Right lobe of liver (tissue), 6 donors: Measurements from ENCODE around the gene TEX38. TPM values are rescaled to one million over a fixed set of nuclear protein-coding genes. Genes with fewer than 3 reads are reported as not detected.
"Not testable (repeated sequence)": the region's sequence is repeated elsewhere in the genome, so short reads cannot be mapped to it uniquely, and the experiment has no call there.

Experiments used
- ATAC-seq, 4 donors: fragments of 200-7000 bp; cut with Tn5 transposase; one replicate each; pipeline ENCODE4 v1.9.1; 2020; ENCODE audit warnings: mild to moderate bottlenecking in 4 of 4, moderate library complexity in 4 of 4
- DNase-seq, 3 donors: peaks; one replicate each; pipeline ENCODE4 v3.0.0-alpha.2; 2020
- H3K27ac ChIP-seq, 3 donors: fragments of 200-600 bp; one replicate each; pipeline ENCODE4 v1.8.0; 2022
- H3K27me3 ChIP-seq, 2 donors: fragments of 200-600 bp; one replicate each; pipeline ENCODE4 v1.8.0; 2022
- H3K36me3 ChIP-seq, 4 donors: fragments of 200-600 bp; sonication (generic) in 1 of 4; one replicate each; pipeline versions ENCODE4 v1.5.1 to v1.8.0; 2017 to 2022; ENCODE audit warnings: control low read depth in 1 of 4
- H3K4me1 ChIP-seq, 4 donors: fragments of 200-600 bp; sonication (generic) in 1 of 4; one replicate each; pipeline versions ENCODE4 v1.5.1 to v1.8.0; 2017 to 2022; ENCODE audit warnings: control low read depth in 1 of 4
- H3K4me3 ChIP-seq, 3 donors: fragments of 200-600 bp; one replicate each; pipeline ENCODE4 v1.8.0; 2022
- H3K9me3 ChIP-seq, 4 donors: fragments of 200-600 bp; sonication (generic) in 1 of 4; one replicate each; pipeline versions ENCODE4 v1.5.1 to v1.8.0; 2017 to 2022; ENCODE audit warnings: control low read depth in 1 of 4
- CTCF ChIP-seq, 4 donors: fragments of 200-600 bp in 3 of 4; fragments of 450-650 bp in 1 of 4; IDR thresholded peaks; one replicate each; pipeline versions ENCODE4 v1.5.1 to v1.8.0; 2016 to 2022; ENCODE audit warnings: antibody characterized with exemption in 4 of 4, mild to moderate bottlenecking in 2 of 4
- POLR2A ChIP-seq: fragments of 450-650 bp; IDR thresholded peaks from one replicate; pipeline ENCODE4 v1.6.1; 2017; ENCODE audit warnings: antibody characterized with exemption, mild to moderate bottlenecking
- WGBS: methylation state at CpG from one replicate; pipeline ENCODE4 v1.1.6; 2018; ENCODE audit warnings: low coverage, low lambda C conversion rate; ENCODE audit not compliant: insufficient coverage; ENCODE audit errors: missing lambda C conversion rate; 5-methylcytosine and 5-hydroxymethylcytosine counted together
- intact Hi-C, 2 donors: fragments of 100-400 bp; cut with DNase I; formaldehyde crosslinking; loops; one replicate each; pipeline versions ENCODE4 v1.11.2 to v1.14.1; 2022
- total RNA-seq, 6 experiments: library from RNA; depleted of rRNA in 2 of 6; stranded (reverse); fragments of >200 nt in 2 of 6; fragmentation: NEBNext Ultra II Directional in 3 of 6; extraction: Animal tissue kit (Norgen Biotek cat#: 25700) in 3 of 6; gene quantifications; one replicate each; pipeline versions ENCODE4 v1.1.0 to v1.2.4, GENCODE V29; 2016 to 2023
- donor health status: DM: no; HTN: yes; CAD: no.
- donor health status: DM: no; HTN: no; CAD: no.
- donor health status: DM: no; HTN: no; CAD: no.
- donor health status: DM: no; HTN: yes; CAD: no.
- donor health status: DM: no; HTN: yes; CAD: no.

The TEX38 gene
- total RNA-seq, 6 experiments from 2014 or later, result not detected

DNA sequence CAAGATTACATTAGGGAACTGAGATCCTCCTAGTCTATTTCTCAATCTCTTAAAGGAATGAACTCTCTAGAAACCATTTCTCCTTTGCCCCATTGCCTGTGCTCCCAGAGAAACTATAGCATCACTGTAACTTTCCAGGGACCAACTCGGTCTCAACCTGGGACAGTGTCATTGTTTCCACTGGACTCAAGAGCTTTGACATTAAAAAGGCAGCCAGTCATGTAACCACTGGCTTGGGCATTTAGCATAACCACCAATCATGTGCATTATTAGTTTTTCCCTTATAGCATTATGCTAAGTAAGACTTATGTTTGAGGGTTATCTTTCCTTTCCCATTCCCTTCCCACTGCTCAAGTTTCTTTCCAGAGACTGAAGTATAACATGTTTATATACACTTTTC, 18.2 kb downstream of the TEX38 start:
- 100% methylated on average over 1 of the region's 1 CpG for WGBS
- DNase-seq (no peak), ATAC-seq (no peak)
- H3K4me1 ChIP-seq, result peaks cover 0 to 10% (median 3%) of the 10 kb centered on the region in 4 donors
- intact Hi-C loops, result no loop called here
- H3K9me3 ChIP-seq, result no peaks in the 10 kb centered on the region
- TF ChIP-seq CTCF (IDR thresholded peaks at IDR 0.05) (no peak), POLR2A (no peak)
- no peak overlapping the region for H3K4me3 ChIP-seq
- H3K27me3 ChIP-seq, result no peaks in the 10 kb centered on the region
- no peak overlapping the region for H3K27ac ChIP-seq
- peaks cover 4 to 56% (median 17%) of the 10 kb centered on the region in 4 donors for H3K36me3 ChIP-seq

DNA sequence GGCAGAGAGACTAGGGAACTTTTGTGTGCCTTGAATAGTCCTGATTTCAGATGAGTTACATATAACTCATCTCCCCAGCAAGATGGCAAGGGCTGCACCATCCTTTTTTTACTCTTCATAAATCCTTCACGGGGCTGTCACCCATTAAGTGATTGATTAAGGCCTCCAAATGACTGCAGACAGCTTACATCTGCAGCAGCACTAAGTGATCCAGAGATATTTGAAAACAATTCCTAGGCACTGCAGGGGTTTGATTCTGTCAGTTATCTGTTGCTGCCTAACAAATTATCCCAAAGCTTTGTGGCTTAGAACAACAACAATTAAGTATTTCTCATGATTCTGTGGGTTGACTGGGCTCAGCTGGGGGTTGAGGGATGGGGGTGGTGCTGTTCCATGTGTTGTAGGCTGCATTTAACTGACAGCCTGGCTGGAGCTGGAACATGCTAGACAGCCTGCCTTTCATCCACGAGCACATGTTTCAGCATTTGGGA, 19.3 kb downstream of the TEX38 start:
- Histone ChIP-seq H3K9me3 (no peaks in the 10 kb centered on the region), H3K27ac (no peak overlapping the region), H3K4me3 (no peak overlapping the region), H3K4me1 (peaks cover 0 to 10% (median 3%) of the 10 kb centered on the region in 4 donors), H3K27me3 (no peaks in the 10 kb centered on the region), H3K36me3 (peaks cover 4 to 52% (median 19%) of the 10 kb centered on the region in 4 donors)
- intact Hi-C loops, result no loop called here
- 83% methylated on average over 2 of the region's 2 CpGs for WGBS
- no peak for ATAC-seq
- TF ChIP-seq CTCF (IDR thresholded peaks at IDR 0.05) (no peak), POLR2A (no peak)
- DNase-seq, result no peak

- 74% methylated on average over 6 of the region's 6 CpGs for WGBS
- Histone ChIP-seq H3K9me3 (no peaks in the 10 kb centered on the region), H3K36me3 (peaks cover 4 to 54% (median 18%) of the 10 kb centered on the region in 4 donors), H3K27me3 (no peaks in the 10 kb centered on the region), H3K27ac (no peak overlapping the region), H3K4me1 (peaks cover 0 to 7% (median 2%) of the 10 kb centered on the region in 4 donors), H3K4me3 (no peak overlapping the region)
- TF ChIP-seq CTCF (IDR thresholded peaks at IDR 0.05) (peak in 1 of 4 donors; percentile 5), POLR2A (no peak)
- DNase-seq, result no peak
- no peak for ATAC-seq
- intact Hi-C loops, result no loop called here
Observed at GRCh38 chr1:46691997-46692790, 20.5 kb downstream of the TEX38 start.

- peaks cover 4 to 54% (median 18%) of the 10 kb centered on the region in 4 donors for H3K36me3 ChIP-seq
- 77% methylated on average over 3 of the region's 3 CpGs for WGBS
- H3K9me3 ChIP-seq, result no peaks in the 10 kb centered on the region
- ATAC-seq (peak in 1 of 4 donors; percentile 45), DNase-seq (no peak)
- intact Hi-C loops, result no loop called here
- no peaks in the 10 kb centered on the region for H3K27me3 ChIP-seq
- no peak for TF ChIP-seq POLR2A
- TF ChIP-seq CTCF (IDR thresholded peaks at IDR 0.05), result no peak
- no peaks in the 10 kb centered on the region for H3K4me1 ChIP-seq
- no peak overlapping the region for H3K27ac ChIP-seq
- no peak overlapping the region for H3K4me3 ChIP-seq
Observed at GRCh38 chr1:46692811-46693770, 21.4 kb downstream of the TEX38 start.

- H3K27ac ChIP-seq, ATAC-seq, H3K9me3 ChIP-seq, H3K27me3 ChIP-seq, DNase-seq, H3K4me3 ChIP-seq, intact Hi-C loops, H3K4me1 ChIP-seq: not testable (repeated sequence)
- WGBS, result 100% methylated on average over 3 of the region's 4 CpGs
- H3K36me3 ChIP-seq, result peaks cover 0 to 38% (median 15%) of the 10 kb centered on the region in 4 donors
Observed at GRCh38 chr1:46694676-46695075, 23.0 kb downstream of the TEX38 start.
